Neural crest cell (in vitro differentiated cells): ENCODE measurements around the gene HDAC2. TPM values are rescaled to one million over a fixed set of nuclear protein-coding genes. Genes with fewer than 3 reads are reported as not detected.

Experiments used
- DNase-seq: peaks from one replicate; pipeline ENCODE4 v3.0.0; 2021; ENCODE audit warnings: low read depth, mixed read lengths, low spot score
- H3K27ac Mint-ChIP-seq: one replicate; pipeline ENCODE4 v1.8.0; 2021; ENCODE audit warnings: mild to moderate bottlenecking, mixed read lengths; ENCODE audit not compliant: unreplicated experiment
- H3K27me3 Mint-ChIP-seq: 2 replicates; pipeline ENCODE4 v1.8.0; 2021; ENCODE audit warnings: low read depth, mild to moderate bottlenecking, mixed read lengths
- H3K36me3 Mint-ChIP-seq: 2 replicates; pipeline ENCODE4 v1.8.0; 2021; ENCODE audit warnings: low read depth, mild to moderate bottlenecking, mixed read lengths
- H3K4me1 Mint-ChIP-seq: 2 replicates; pipeline ENCODE4 v1.8.0; 2021; ENCODE audit warnings: mixed read lengths
- H3K4me3 Mint-ChIP-seq: one replicate; pipeline ENCODE4 v1.8.0; 2021; ENCODE audit warnings: mild to moderate bottlenecking, mixed read lengths
- H3K9me3 Mint-ChIP-seq: 2 replicates; pipeline ENCODE4 v1.8.0; 2021; ENCODE audit warnings: mixed read lengths
- total RNA-seq: library from RNA; stranded (reverse); gene quantifications from 2 replicates; pipeline ENCODE4 v1.2.1, GENCODE V29; 2021
- TF ChIP-seq, protein P1 (sequence below): fragments of 200-600 bp; sonication (generic); conservative IDR thresholded peaks from 2 replicates; pipeline ENCODE4 v1.5.0; 2021; ENCODE audit warnings: antibody characterized with exemption, mild to moderate bottlenecking

HDAC2 gene
- total RNA-seq, 1 donor from 2014 or later = 304 TPM

DNA sequence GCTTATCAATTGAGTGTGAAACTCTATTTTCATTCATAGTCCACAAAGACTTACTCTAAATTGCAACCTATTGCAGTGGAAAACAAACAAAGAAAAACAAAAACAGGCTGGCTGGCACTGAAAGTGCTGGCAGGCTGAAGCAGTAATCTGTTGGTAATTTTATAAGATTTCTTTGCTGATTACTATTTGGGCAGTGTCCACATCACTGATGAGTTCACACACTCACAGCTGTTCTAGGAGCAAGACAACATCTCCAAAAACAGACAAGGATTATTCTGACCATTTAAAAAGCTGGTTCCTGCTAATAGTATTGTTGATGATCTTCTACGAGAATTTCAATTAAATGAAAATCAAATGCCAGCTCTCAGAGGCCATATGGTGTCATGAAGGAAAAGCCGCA, 86.9 kb downstream of the HDAC2 start:
- Mint-ChIP-seq H3K36me3 (no peaks in the 10 kb centered on the region), H3K9me3 (no peaks in the 10 kb centered on the region), H3K27me3 (no peaks in the 10 kb centered on the region), H3K4me3 (no peak overlapping the region), H3K4me1 (peaks cover 7% of the 10 kb centered on the region), H3K27ac (no peak overlapping the region)
- no peak for DNase-seq
- TF ChIP-seq, protein P1, sequence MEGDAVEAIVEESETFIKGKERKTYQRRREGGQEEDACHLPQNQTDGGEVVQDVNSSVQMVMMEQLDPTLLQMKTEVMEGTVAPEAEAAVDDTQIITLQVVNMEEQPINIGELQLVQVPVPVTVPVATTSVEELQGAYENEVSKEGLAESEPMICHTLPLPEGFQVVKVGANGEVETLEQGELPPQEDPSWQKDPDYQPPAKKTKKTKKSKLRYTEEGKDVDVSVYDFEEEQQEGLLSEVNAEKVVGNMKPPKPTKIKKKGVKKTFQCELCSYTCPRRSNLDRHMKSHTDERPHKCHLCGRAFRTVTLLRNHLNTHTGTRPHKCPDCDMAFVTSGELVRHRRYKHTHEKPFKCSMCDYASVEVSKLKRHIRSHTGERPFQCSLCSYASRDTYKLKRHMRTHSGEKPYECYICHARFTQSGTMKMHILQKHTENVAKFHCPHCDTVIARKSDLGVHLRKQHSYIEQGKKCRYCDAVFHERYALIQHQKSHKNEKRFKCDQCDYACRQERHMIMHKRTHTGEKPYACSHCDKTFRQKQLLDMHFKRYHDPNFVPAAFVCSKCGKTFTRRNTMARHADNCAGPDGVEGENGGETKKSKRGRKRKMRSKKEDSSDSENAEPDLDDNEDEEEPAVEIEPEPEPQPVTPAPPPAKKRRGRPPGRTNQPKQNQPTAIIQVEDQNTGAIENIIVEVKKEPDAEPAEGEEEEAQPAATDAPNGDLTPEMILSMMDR = no peak

Other genes with a start within 250 kb of the HDAC2 start
- gene MARCKS, start 113.8 kb downstream of the HDAC2 start, total RNA-seq = 376 and 380 TPM in 2 replicates